GM11168 (cell line): ENCODE data around the gene TMUB1.

Source experiments
- in situ Hi-C: fragments of 300-500 bp; cut with MboI; formaldehyde crosslinking; loops from one replicate; pipeline ENCODE4 v1.12.0; 2022; ENCODE audit warnings: low sequenced_read_pairs; ENCODE audit not compliant: unreplicated experiment

TMUB1 gene

DNA sequence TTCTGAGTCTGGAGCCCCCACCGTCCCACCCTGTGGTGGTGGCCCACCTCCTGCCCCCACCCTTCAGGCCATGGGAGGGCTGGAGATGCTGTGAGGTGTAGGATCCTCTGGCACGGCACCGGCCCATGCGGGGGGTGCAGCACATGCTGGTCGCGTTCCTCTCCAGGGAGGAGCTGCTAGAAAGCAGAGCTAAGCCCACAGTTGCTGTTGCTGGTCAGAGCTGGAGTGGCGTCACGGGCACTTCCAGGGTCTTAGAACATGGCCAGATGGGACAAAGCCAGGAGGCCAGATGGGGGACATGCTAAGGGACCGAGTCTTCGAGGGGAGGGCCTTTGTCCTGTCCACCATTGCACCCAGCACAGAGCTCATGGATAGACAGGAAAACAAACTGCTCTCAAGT lies 24.6 kb upstream of the TMUB1 start:
- in situ Hi-C loops: no loop called here

DNA sequence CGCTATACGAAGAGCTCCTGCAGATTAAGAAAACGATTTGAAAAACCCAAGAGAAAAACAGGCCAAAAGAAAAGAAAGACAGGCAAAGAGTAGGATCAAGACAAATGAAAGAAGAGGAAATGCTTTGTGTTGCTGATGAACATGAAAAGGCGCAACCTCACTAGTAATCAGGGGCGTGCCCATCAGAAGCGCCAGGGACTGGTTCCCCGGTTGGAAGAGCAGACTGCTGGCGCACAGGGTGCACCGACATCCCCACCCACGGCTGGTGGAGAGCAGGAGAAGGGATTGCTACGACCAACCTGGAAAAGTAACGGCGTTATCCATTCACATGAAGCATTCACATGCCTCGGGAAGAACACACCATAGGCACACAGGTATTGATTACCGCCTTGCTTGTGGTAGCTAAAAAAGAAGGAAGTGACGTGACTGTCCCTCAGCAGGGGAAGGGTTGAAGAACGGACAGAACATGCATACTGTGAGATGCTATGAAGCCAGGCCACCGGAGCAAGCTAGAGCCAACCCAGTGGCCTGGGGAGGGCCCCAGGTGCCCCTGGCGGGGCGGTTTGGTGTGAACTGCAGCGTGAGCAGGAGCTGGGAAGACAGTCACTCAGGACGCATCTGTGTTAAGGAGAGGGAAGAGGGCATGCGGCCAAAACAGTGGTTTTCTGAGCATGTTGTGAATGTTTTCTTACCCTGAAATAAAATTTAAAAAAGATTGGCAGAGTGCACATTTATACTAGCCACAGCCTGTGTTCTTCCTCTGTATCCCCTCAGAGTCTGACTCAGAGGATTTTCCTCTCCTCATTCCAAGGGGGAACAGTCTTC lies 21.3 kb upstream of the TMUB1 start:
- in situ Hi-C loops: no loop called here

DNA sequence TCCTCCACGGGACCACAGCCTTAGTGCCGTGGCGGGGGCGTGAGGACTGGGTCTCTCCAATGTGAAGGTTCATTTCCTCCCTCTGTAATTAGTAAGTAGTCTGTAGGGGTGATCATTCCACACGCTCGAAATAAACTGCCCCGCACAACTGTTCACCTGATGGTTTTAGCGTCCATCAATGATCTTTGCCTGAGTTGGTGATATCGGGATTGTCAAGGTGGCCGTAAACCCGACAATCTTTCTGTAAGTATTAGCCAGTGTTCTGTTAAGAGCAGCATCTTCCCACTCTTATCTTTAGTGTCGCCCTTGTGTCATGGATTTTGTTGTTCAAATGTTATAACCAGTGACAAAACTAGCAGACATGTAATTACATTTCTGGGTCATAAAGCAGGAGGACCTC lies 20.7 kb upstream of the TMUB1 start:
- in situ Hi-C loops: no loop called here

DNA sequence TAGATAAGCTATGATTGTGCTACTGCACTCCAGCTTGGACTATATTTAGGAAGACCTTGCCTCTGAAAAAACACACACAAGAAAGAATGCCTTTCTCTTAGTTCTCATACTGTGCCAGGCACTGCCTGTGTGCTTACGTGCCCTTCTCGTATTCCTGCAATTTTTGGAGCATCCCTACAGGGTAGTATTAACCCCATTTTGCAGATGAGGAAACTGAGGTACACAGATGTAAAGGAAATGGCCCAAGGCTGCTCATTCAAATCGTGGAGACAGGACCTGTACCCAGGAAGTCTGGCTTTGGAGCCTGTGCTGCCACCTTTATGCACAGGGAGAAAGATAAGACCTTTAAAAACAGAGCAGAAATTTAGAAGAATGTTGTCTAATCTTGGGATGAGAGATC lies 19.7 kb upstream of the TMUB1 start:
- in situ Hi-C loops: no loop called here

DNA sequence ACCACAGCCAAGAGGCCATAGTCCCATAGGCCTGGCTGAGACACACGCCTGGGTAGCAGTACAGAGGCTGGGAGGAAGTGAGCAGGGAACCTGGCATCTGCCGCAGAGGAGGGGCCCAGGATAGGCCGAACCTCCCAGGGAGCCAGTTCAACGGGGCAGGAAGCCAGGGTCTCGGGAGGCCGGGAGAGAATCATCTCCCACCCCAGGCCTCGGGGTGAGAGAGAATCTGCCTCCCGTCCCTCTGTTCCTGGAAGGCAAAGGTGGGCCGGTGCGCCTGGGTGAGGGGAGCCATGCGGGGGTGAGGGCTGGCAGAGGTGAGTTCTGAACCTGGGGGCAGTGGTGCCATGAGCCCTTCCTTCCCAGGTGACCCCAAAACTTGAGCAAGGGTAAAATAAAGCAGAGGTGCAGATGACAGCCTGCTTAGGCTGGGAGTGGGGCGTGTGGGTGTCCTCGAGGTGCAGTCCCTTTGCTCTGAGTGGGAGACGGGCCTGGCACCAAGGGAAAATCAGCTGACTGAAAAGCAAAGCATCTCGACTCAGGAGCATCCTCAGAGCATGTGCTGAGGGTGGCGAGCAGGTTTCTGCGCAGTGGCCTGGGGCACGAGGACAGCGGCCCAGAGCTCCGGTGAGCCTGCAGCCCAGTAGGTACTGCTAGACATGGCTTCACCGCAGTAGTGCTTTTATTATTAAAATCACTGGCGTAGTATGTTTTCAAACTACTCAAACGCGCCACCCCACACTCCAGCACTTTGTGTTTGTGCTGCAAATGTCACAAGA lies 18.5 kb upstream of the TMUB1 start:
- in situ Hi-C loops: no loop called here

DNA sequence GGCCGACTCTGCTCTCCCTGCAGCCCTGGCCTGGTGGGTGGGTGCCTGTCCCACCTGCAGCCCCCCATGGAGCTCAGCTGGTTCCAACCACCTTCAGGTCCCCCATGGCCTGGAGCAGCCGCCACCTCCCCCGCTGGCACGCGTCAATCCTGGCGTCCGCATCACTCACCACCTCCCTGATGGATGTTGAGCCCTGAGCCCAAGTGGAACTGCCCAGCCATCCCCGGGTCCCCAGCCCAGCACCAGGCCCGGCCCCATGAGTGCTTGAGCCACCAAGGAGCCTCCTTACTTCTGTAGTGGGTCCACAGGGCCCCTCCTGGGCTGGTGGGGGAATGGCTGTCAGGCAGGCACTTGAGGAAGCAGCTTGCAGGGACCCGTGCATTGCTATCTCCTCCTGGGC lies 17.6 kb upstream of the TMUB1 start:
- in situ Hi-C loops: no loop called here

DNA sequence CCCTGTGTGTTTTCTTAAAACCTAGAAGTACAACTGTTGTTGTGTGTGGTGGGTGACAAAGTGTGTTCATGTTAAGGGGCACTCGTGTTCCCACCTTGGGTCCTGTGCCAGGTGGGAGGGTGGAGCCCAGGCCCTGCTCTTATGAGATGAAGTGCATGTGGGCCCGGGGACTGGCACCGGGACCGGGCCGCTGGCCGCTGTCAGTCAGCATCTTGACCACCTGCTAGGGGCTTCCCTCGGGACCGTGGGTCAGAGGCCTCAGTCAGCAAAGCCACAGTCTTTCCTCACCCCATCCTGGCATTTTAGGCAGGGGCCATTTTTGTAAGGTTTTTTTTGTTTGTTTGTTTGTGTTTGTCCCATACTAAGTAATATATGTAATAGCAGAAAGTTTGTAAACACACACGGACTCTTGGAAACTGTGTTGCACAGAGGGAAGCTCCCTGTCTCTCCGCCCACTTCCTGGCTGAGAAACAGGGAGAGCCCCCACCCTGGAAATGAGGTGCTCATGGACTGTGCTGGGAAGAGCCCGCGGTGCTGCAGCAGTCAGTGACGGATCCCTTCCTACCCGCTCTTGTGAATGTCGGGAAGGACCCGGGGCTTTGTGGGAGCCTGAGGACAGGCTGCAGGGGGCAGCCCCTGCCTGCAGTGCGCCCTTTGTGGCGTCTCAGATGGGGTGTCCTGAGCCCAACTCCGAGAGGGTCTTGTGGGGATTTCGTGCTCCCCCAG lies 16.4 kb upstream of the TMUB1 start:
- in situ Hi-C loops: no loop called here

DNA sequence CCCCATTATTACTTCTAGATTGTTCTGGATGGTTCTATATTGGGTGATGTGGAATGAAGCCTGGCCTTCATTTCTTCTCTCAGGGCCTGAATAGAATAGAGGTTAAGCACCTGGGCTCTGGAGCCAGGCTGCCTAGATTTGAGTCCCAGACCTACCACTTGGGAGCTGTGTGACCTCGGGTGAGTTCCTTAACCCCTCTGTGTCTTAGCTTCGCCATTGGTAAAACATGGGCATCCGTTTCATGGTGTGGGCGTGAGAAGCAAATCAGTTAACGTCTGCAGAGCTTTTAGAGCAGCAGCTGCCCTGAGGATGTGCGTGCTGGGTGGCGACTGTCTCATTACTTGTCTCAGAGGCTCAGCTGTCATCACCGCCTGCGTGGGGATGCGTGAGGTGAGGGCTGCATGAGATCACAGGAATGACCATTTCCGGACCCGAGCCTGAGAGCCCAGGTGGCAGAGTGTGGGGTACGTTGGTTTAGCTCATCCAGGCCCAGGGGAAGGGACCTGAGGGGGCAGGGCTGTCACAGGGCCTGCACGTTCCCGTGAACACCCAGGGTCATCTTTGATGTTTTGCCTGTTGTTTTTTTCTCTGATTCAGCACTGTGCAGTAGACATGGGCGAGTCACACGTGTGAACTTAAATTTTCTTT lies 12.7 kb upstream of the TMUB1 start:
- in situ Hi-C loops: no loop called here

DNA sequence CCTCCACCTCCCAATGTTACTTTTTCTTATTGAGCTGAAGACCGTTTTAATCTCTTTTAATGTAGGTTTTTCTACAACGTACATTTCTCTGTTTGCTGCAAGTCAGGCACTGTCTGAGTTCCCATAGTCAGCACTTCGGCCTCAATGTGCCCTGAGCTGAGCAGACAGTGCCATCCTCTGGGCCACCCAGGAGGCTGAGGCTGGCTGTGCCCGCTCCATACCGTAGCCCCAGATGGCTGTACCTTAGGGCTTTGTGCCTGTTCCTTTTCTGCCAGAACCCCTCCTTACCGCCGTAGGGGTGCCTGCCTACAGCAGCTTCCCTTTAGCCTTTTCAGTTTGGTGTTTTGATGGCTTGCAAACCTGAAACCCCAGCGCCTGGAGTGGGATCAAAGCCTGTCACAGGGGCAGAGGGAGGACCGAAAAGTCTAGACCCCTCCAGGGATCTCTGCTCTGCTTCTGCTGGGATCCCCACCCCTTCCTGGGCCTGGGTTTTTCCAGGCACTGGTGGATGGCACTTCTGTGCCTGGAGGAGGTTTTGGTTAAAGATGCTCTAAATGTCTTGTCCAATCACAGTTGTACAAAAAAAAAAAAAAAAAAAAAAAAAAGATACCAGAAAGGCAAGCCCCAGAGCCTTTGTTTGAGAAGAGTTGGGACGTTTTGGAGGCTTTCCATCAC lies 12.0 kb upstream of the TMUB1 start:
- in situ Hi-C loops: no loop called here

DNA sequence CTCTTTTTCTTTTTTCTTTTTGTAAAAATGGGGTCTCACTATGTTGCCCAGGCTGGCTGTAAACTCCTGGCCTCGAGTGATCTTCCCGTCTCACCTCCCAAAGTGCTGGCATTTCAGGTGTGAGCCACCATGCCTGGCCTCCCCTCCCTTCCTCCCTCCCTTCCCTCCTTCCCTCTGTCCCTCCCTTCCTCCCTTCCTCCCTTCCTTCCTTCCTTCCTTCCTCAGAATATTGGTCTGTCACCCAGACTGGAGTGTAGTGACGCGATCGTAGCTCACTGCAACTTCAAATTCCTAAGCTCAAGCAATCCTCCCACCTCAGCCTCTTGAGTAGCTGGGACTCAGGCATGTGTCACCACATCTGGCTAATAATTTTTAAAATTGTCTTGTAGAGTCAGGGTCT lies 11.4 kb upstream of the TMUB1 start:
- in situ Hi-C loops: no loop called here

DNA sequence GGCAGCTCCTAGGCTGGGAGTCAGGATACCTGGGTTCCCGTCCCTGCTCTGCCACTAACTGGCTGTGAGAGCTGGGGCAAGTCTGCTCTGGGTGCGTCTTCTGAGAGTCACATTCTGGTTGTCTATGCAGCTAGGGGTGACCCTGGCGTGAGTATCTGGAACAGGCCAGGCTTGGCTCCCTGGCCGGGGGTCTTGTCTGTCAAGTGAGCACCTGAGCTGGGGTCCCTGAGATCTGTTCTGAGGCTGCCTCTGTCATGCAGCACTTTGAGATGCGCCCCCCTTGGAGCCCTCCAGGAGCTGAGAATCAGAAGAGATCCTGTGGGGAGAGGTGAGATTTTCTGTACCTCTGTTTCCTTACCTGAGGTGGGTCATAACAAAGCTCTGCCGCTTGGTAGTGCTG lies 10.5 kb upstream of the TMUB1 start:
- in situ Hi-C loops: no loop called here

DNA sequence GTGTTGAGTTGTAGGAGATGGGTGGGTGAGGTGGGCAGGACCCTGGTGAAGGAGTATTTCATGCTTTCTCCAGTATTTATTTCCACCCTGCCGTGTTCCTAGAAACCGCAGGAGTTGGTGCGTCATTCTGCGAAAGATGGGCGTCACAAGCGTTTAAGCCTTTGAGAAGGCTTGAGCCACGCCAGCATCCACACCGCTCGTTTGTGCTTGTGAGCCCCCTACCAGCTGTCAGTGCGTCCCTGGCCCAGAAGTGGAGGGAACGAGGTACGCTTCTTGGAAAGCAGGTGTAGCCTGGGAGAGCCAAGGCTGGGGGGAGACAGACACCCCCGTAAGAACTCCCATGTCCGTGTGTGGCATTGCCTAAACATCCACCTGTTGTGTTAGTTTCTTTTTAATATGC lies 8.7 kb upstream of the TMUB1 start:
- in situ Hi-C loops: no loop called here

DNA sequence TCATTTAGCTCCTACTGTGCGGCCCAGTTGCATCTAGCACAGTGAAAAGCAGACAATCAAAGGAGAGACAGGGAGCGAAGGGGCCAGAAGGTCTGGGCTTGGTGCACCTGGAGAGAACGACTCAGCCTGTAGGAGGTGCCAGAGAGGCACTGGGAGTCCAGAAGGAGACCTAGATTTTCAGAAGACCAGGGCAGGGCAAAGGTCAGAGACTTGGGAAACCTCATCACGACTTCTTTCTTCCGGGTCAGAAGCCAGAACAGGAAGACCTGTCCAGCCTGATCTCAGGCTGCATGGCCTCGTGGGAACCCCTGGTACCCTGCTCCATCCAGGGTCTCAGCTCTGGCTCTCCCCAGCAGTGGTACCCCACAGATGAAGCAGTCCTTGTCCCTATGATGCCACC lies 8.1 kb upstream of the TMUB1 start:
- in situ Hi-C loops: no loop called here

DNA sequence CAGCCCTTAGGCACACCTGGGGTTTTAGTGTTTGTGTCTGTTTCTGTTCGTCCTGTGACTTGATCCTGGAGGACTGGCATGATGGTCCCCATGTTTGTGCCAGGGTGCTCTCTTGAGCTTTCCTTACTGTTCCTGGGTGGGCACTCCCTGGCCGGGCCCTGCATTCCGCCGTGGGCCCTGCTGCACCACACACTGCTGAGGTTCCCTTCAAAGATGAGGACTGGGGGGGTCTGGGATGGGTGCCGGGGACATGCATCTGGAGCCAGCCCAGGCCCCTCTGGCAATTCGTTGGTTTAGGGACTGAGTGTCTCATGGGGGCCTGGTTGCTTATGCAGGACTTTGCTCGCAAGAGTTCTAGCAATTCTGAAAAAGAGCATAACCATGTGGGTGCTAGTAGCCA lies 7.7 kb upstream of the TMUB1 start:
- in situ Hi-C loops: no loop called here

DNA sequence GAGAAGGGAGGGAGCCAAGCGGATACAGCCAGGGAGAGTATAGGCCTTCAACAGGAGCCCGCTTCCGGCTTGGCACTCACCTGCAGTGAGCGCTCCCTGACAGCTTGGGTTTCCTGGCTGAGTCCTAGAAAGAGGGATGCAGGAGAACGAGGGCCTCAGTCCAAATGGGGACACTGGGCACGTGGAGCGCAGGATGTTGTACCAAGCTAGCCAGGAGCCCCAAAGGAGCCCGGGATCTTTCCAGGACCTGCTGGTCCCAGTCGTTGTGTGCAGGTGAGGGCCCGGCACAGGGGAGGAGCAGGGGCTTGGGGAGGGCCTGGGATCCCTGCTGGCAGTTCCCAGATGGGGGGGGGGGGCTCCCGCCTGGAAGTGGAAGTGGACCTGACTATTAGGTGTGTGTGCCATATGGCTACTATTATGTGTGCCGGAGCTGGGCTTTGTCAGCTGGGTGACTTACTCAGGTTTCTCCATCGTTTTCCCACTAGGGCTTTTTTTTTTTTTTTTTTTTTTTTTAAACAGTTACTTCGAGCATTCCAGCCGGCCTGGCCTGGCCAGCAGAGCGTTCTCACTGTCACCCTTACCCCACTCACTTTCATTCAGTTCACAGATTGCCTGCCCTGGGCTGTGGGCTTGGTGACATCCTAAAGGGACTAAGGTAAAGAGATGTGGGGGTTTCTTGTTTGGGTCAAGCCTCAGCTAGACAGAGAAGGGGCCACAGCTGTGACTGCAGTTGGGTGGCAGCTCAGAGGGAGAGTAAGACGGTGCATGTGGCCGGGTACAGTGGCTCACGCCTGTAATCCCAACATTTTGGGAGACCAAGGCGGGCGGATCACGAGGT lies 6.8 kb upstream of the TMUB1 start:
- in situ Hi-C loops: no loop called here

DNA sequence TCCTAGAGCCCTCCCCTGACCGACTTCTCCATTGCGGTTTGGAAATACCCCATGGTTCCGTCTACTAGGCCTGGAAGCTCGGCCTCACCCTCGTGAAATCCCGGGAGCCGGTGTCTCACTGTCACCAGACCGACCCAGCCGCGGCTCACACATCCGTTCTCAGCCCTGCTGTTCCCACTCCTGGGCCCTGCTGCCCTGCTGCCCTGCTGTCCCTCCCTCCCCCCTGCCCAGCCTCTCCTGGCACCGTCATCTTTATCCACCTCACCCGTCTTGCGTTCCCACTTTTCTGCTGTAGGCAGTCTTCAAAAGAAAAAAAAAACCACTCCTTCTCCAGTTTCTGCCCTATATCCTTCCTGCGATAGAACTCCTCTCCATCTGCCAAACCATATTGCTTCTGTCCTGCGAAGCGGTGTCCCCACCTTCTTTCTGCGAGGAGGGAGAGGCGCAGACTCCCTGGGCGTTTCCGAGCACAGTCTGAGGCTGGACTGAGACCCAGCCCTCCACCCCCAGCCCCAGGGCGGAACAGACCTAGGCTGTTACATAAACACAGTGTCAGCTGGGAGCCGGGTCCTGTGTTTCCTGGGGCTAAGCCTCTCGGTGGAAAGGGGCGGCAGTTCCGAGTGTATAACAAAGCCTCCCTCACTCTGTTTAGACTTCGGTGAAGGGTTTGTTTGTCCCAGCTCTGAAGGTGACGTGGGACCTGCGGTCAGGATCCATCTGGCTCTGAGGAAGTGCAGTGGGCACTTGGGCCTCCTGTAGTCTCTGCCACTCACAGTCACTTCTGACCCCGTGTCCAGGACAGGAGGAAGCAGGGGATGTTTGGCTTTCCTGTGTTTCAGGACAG lies 5.8 kb upstream of the TMUB1 start:
- in situ Hi-C loops: no loop called here

DNA sequence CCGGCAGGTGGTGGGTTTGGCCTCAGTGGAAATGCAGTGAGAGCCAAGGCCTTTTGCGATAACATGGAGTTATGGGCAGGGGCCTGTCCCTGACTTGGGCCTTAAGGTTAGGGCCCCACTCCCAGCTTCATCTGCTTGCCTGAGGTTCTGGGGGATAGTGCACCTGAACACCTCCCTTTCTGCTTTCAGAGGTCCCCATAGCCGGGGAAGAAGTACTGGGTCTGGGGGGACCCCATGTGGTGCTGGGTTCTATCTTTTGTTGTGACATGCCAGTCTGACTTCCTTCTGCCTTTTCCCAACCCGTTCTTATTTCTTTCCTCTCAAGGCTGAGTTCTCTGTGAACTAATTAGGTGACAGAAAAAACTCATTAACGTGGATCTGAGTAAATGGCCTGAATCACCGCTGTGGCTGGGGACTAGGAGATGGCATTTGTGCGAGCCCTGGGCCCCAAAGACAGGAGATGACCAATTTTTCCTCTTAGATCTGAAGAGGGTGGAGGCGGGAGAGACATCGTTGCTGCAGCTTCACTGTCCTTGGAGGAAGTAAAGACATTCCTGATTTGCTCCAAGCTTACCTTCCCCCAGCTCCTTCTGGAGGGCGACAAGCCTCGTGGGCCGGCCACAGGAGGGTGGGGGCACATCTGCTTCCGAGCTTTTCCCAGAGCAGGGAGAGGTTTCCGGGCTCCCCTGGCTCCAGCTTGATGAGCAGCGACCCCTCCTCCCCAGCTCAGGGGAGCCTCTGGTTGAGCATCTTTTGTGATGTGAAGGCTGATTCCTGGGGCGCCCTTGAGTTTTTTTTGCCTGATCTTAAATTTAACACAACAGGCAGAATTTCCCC lies 4.9 kb upstream of the TMUB1 start:
- in situ Hi-C loops: no loop called here
